Retinal pigment epithelial cell (primary cell): ENCODE measurements around the gene KDM6B.

ENCODE experiments used
- DNase-seq: peaks from one replicate; pipeline ENCODE4 v3.0.0-alpha.2; 2010; ENCODE audit warnings: low read depth
- H3K4me3 ChIP-seq: 2 replicates; pipeline ENCODE4 v1.5.1; 2011; ENCODE audit warnings: mild to moderate bottlenecking, low read length, control low read depth, moderate library complexity
- CTCF ChIP-seq: conservative IDR thresholded peaks from 2 replicates; pipeline ENCODE4 v1.5.1; 2011; ENCODE audit warnings: low read depth, low read length, control low read depth, inconsistent platforms

KDM6B gene

GRCh38 chr17:7837408-7838088 lies 3.5 kb downstream of the KDM6B start:
- peak overlapping the region; percentile 64 for H3K4me3 ChIP-seq
- no peak for TF ChIP-seq CTCF
- DNase-seq: no peak

GRCh38 chr17:7838090-7839075 lies 4.4 kb downstream of the KDM6B start:
- TF ChIP-seq CTCF: no peak
- peak overlapping the region; percentile 64 for H3K4me3 ChIP-seq
- no peak for DNase-seq

- DNase-seq: no peak
- TF ChIP-seq CTCF: no peak
- H3K4me3 ChIP-seq: no peak overlapping the region
Observed at GRCh38 chr17:7839190-7839875, 5.3 kb downstream of the KDM6B start.

- DNase-seq: no peak
- no peak overlapping the region for H3K4me3 ChIP-seq
- TF ChIP-seq CTCF: no peak
Observed at GRCh38 chr17:7839876-7840261, 5.9 kb downstream of the KDM6B start.

- H3K4me3 ChIP-seq: no peak overlapping the region
- no peak for DNase-seq
- TF ChIP-seq CTCF: no peak
Observed at GRCh38 chr17:7840441-7840840, 6.4 kb downstream of the KDM6B start.

- DNase-seq: no peak
- no peak for TF ChIP-seq CTCF
- H3K4me3 ChIP-seq: no peak overlapping the region
Observed at GRCh38 chr17:7840875-7841274, 6.9 kb downstream of the KDM6B start.
